Panc1 (cell line): ENCODE measurements around the gene DDX20. TPM values are rescaled to one million over a fixed set of nuclear protein-coding genes. Genes with fewer than 3 reads are reported as not detected.

Source experiments
- ATAC-seq: fragments of 200-7000 bp; cut with Tn5 transposase; 2 replicates; pipeline ENCODE4 v1.9.1; 2020; ENCODE audit warnings: mild to moderate bottlenecking, moderate library complexity
- BruUV-seq: library from RNA; stranded (reverse); fragments of 400-500 nt; replicated peaks from 2 replicates; lab custom pipeline; 2021; lab: Mats Ljungman, UMichigan
- CTCF ChIA-PET: fragments of 300-600 bp; sonication (Branson Sonifier 250); formaldehyde crosslinking; loops from one replicate; lab custom pipeline; 2022; ENCODE audit warnings: antibody characterized with exemption; lab: Charles Lee
- POLR2A ChIA-PET: fragments of 300-600 bp; sonication (Branson Sonifier 250); formaldehyde crosslinking; loops from one replicate; lab custom pipeline; 2022; ENCODE audit warnings: antibody characterized with exemption; lab: Charles Lee
- DNase-seq: peaks from one replicate; pipeline ENCODE4 v3.0.0-alpha.2; 2010; ENCODE audit warnings: low read depth, low spot score
- H3K27ac ChIP-seq: 2 replicates; pipeline ENCODE4 v1.5.1; 2011; ENCODE audit warnings: mild to moderate bottlenecking, low read length, inconsistent platforms
- H3K27me3 ChIP-seq: fragments of 200-500 bp; sonication (Bioruptor generic); 2 replicates; pipeline ENCODE4 v1.6.0; 2014; ENCODE audit warnings: low read length, inconsistent platforms; ENCODE audit not compliant: control insufficient read depth, insufficient read depth
- H3K36me3 ChIP-seq: fragments of 200-500 bp; sonication (Bioruptor generic); 2 replicates; pipeline ENCODE4 v1.5.1; 2014; ENCODE audit warnings: inconsistent platforms, mild to moderate bottlenecking, low read length, moderate library complexity; ENCODE audit not compliant: control insufficient read depth, insufficient read depth
- H3K4me1 ChIP-seq: 2 replicates; pipeline ENCODE4 v1.5.1; 2011; ENCODE audit warnings: inconsistent platforms, mild to moderate bottlenecking, low read length, moderate library complexity; ENCODE audit not compliant: control insufficient read depth, insufficient read depth
- H3K4me3 ChIP-seq, 2 experiments: 2 replicates each; pipeline ENCODE4 v1.5.1; 2011 to 2012; ENCODE audit warnings: low read depth in 2 of 2, low read length in 2 of 2, mild to moderate bottlenecking in 2 of 2, inconsistent platforms in 1 of 2, moderate library complexity in 1 of 2
- H3K9me3 ChIP-seq: fragments of 200-500 bp; sonication (Bioruptor generic); 2 replicates; pipeline ENCODE4 v1.5.1; 2014; ENCODE audit warnings: low read depth, mild to moderate bottlenecking, inconsistent platforms, low read length, moderate library complexity; ENCODE audit not compliant: control insufficient read depth, insufficient read depth
- CTCF ChIP-seq: fragments of 450-650 bp; IDR thresholded peaks from 2 replicates; pipeline ENCODE4 v1.5.1; 2017; ENCODE audit warnings: mild to moderate bottlenecking
- POLR2AphosphoS5 ChIP-seq: IDR thresholded peaks from 2 replicates; pipeline ENCODE4 v1.6.1; 2012; ENCODE audit warnings: mild to moderate bottlenecking, low read depth, low read length, moderate library complexity
- REST ChIP-seq, 2 experiments: IDR thresholded peaks; 2 replicates each; pipeline ENCODE4 v1.6.1; 2011 to 2012; ENCODE audit warnings: low read depth in 2 of 2, control low read depth in 1 of 2, low read length in 1 of 2, mild to moderate bottlenecking in 1 of 2, moderate library complexity in 1 of 2; ENCODE audit not compliant: insufficient read depth in 1 of 2
- SIN3A ChIP-seq: IDR thresholded peaks from 2 replicates; pipeline ENCODE4 v1.6.1; 2012; ENCODE audit warnings: low read depth, mild to moderate bottlenecking, low read length, moderate library complexity, borderline replicate concordance; ENCODE audit not compliant: insufficient read depth
- TCF7L2 ChIP-seq: IDR thresholded peaks from 2 replicates; pipeline ENCODE4 v1.6.1; 2011; ENCODE audit warnings: mild to moderate bottlenecking, low read depth, low read length, inconsistent platforms
- in situ Hi-C: cut with HindIII; loops from 2 replicates; pipeline ENCODE4 v1.10.0; 2016; ENCODE audit warnings: low sequenced_read_pairs, low pct_unique_long_range_greater_than_20kb
- intact Hi-C: fragments of 100-400 bp; cut with micrococcal nuclease; formaldehyde crosslinking; loops from one replicate; pipeline ENCODE4 v1.10.0; 2022; ENCODE audit not compliant: unreplicated experiment
- total RNA-seq: library from RNA; stranded (reverse); gene quantifications from one replicate; pipeline ENCODE4 v1.2.1, GENCODE V29; 2021; ENCODE audit not compliant: unreplicated experiment

DDX20 gene
- total RNA-seq, 1 experiment from 2014 or later = 9.1 TPM

- Histone ChIP-seq H3K4me3 (peak overlapping the region in 1 of 2 experiments; percentile 76; a peak in 2 of 4 replicates), H3K27me3 (no peaks in the 10 kb centered on the region; the same call in 1 of the 2 replicates), H3K9me3 (no peaks in the 10 kb centered on the region), H3K4me1 (no peaks in the 10 kb centered on the region), H3K27ac (no peak overlapping the region), H3K36me3 (no peaks in the 10 kb centered on the region)
- ATAC-seq (no peak), DNase-seq (no peak)
- BruUV-seq = no TSS peak
- in situ Hi-C loops = no loop called here
- intact Hi-C loops = no loop called here
- TF ChIP-seq REST (IDR thresholded peaks at IDR 0.05; ENCODE audit: insufficient read depth in 1 of 2, low read depth in 2 of 2, low read length in 1 of 2) = no peak
- TF ChIP-seq TCF7L2 = no peak
- TF ChIP-seq POLR2AphosphoS5 = no peak
- no peak for TF ChIP-seq CTCF
- TF ChIP-seq SIN3A = no peak
- POLR2A ChIA-PET = no interaction called here
- CTCF ChIA-PET = no interaction called here
Measured at GRCh38 chr1:111737216-111738132, 18.2 kb upstream of the DDX20 start.

GRCh38 chr1:111738133-111738435 lies 17.6 kb upstream of the DDX20 start:
- POLR2A ChIA-PET = no interaction called here

More at GRCh38 chr1:111738133-111738435, 17.6 kb upstream of the DDX20 start:
- Histone ChIP-seq H3K9me3 (no peaks in the 10 kb centered on the region), H3K27ac (no peak overlapping the region), H3K4me3 (peak overlapping the region; percentile 55 to 76), H3K27me3 (no peaks in the 10 kb centered on the region; the same call in 1 of the 2 replicates), H3K36me3 (no peaks in the 10 kb centered on the region), H3K4me1 (no peaks in the 10 kb centered on the region)
- in situ Hi-C loops (no loop called here), intact Hi-C loops (no loop called here)
- CTCF ChIA-PET = no interaction called here
- DNase-seq (no peak), ATAC-seq (no peak)
- TF ChIP-seq SIN3A (no peak), TCF7L2 (no peak), CTCF (no peak), POLR2AphosphoS5 (no peak), REST (IDR thresholded peaks at IDR 0.05; ENCODE audit: insufficient read depth in 1 of 2, low read depth in 2 of 2, low read length in 1 of 2) (no peak)
- no TSS peak for BruUV-seq
